GM19238 (cell line): ENCODE data around the gene GLRX2.
"Not testable (repeated sequence)": the region's sequence is repeated elsewhere in the genome, so short reads cannot be mapped to it uniquely, and the experiment has no call there.

Experiments used
- DNase-seq: peaks from one replicate; pipeline ENCODE4 v3.0.0; 2011; ENCODE audit warnings: low spot score; ENCODE audit not compliant: insufficient read length

Gene GLRX2, protein sequence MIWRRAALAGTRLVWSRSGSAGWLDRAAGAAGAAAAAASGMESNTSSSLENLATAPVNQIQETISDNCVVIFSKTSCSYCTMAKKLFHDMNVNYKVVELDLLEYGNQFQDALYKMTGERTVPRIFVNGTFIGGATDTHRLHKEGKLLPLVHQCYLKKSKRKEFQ

DNA sequence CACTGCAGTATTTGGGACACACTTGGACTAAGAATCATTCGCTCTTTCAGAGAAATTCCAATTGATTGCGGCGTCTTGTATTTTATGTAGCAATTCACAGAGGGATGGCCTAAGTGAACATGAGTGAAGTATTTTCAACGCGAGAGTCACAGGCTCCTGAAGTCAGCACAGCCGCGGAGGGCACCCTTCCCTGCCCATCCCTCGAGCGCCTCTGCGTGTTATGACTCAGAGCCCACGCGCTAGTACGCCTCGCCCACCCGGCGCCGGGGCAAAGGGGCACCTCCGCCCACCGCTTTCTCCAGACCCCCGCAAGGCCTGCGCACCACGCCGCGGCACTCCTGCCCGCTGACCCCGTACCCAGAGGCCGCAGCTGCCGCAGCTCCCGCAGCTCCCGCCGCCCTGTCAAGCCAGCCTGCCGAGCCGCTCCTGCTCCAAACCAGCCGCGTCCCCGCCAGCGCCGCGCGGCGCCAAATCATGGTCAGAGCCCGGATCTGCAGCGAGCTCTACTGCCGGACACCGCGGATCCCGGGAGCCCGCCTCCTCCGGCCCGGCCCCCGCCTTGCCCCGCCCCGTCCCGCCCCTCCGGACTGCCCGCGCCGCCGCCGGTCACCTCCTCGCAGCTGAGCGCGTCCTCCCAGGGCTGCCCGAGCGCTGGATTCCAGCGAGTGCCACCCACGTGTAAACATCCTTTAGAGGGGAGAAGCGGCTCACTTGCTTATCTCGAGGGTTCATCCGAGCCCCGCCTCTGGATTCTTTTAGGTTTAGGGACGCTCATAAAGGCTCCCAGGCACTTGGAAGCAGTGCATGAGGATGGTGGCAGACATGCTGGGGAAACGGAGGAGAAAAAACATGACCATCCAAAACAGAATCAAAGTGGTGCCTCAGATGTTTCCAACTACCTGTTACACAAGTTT, at the start of gene GLRX2:
GLRX2 (minus strand) TSS at position 508 of the 914 bp plus-strand sequence; CDS start at position 476, 32 bp downstream.
- DNase-seq: peak; percentile 82

DNA sequence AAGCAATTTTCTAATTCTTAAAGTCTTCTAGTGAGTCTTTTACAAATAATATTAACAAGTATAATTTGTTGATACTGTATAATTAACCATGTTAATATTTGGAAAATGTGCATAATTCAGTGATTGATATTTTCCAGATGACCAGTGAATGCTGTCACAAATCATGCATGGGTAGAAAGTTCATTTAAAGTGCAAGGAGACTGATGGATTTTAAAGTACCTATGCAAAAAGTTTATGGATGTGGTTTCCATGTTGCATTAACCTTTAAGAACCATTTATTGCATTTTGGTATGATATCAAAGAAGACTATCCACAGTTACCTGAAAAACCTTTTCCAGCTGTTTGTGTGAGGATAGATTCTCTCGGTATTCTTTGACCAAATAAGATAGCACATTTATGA, 39.8 kb upstream of the GLRX2 start:
- DNase-seq: no peak

DNA sequence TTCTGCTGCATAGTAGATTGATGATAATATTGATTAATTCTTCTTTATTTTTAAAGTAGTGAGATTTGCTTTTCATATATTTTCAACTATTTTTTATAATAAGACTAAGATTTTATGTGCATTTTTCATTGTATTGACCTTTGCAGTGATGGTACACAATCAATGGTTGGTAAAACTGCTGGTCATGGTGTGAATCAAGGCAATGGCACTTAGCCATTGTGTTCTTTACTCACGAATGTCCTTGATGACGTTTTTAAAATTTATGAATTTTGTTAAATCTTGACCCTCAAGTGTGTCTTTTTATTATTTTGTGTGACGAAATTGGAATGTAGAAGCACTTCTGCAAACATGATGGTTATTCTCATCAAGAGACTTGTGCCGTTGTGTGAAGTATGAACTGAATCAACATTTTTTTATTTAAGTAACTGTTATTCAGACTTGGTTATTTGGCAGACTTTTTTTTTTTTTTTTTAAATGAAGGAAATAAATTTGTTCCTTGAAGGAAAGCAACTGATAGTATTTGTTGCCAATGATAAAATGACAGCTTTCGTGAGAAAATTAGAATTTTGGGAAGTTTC, 39.2 kb upstream of the GLRX2 start:
- DNase-seq: no peak

DNA sequence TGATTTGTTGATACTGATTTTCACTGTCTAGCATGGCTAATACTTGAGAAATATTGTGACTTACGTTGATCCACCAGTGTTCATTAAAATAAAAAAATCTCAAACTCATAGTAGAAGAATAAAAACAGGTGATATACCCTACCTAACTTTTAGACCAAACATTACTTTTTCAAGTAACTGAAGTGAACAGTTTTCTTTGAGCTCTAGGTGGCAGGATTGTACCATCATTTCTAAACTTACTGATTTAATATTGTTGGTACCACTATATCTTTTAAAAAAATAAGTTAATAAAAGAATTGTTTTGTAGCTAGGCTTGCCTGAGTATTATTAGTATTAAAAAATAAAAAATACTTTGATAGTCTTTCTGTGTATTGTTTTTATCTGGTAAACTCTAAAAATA, 38.1 kb upstream of the GLRX2 start:
- no peak for DNase-seq

DNA sequence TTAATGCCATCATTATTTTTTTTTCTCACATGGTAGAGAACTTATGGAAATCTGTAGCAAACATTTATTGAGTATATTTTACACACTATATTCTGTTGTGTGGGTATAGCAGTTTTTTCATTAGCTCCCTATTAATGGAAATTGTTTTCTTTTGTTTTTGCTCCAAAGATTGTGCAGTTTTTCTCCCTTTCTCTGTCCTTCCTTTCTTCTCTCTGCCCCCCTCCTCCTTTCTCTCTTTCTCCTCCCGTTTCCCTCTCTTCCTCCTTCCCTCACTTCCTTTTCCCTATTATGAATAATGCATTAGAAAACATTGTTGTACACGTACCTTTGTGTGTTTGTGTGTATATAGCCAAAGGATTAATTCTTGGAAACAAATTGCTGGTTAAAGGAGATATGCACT, 37.2 kb upstream of the GLRX2 start:
- no peak for DNase-seq

DNA sequence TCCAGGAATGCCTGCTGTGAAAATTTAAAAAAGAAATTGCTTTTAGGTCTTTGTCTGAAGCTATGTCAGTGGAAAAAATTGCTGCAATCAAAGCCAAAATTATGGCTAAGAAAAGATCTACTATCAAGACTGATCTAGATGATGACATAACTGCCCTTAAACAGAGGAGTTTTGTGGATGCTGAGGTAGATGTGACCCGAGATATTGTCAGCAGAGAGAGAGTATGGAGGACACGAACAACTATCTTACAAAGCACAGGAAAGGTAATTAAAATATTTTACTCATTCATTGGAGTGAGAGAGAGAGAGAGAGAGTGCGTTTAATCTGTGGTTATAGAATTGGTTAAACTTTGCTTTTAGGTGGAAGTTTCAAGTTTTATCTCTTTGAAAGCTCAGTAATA, 36.6 kb upstream of the GLRX2 start:
- no peak for DNase-seq

DNA sequence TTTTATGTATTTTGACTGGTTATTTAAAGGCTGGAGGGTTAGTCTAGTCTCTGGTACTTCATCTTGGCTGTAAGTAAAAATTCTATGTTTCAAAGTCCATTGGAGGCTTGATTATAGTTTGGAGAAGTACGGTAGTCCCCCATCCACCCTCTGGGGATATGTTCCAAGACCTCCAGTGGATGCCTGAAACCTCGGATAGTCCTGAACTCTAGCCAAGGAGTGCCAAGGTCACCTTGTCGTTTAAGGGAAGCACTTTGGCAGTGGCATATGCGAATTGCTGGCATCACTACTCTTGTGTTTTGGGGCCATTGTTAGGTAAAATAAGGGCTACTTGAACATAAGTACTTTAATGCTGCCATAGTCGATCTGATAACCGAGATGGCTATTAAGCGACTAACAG, 35.0 kb upstream of the GLRX2 start:
- no peak for DNase-seq

DNA sequence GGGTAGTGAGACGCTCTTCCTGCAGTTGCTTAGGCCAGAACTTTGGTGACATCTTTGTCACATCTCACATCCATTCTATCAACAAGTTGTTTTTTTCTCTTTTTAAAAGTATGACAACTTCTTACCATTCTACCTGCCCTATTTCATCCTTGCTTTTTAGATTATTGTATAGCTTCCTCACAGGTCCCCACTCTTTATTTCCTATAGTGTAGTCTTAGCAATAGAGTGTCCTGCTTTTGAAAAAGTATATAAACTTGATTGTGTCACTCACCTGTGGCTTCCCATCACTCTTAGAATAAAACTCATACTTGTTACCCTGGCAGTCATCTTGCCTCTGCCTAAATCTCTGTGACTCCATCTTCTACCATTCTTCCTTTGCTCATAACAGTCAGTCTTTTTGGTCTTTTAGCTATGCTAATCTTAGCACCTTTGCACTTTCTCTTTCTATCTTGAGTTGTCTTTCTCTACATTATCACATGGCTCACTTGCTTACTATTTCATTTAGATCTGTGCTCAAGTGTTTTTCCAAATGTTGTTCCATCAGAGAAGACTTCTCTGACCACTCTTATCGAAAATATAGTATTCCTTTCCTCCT, 26.1 kb upstream of the GLRX2 start:
- DNase-seq: no peak

DNA sequence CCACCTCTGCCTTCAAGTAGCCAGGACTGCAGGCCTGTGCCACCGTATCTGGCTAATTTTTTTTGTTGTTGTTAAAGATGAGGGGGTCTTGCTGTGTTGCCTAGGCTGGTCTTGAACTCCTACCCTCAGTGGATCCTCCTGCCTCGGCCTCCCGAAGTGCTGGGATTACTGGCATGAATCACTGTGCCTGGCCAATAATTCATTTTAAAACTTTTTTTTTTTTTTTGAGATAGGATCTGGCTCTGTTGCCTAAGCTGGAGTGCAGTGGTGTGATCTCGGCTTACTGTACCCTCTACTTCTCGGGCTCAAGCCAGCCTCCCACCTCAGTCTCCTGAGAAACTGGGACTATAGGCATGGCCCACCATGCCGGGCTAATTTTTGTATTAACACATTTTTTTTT, 20.2 kb upstream of the GLRX2 start:
- DNase-seq: no peak

DNA sequence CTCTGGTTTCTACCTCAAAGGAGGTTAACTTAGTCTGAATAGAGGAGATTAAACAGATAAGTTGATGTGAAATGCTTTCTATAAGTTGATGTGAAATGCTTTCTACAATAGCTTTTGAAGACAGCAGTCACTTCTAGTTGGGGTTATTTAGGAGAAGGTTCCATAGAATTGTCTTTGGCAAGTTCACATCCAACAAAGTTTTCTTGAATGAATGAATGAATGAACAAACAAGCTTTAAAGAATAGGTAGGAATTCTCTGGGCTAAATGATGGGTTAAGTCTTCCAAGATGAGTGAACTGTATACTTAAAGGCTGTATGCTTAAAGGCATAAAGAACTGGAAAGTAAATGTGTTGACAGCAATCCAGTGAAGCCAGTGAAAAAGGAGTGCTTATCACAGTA, 18.5 kb upstream of the GLRX2 start:
- no peak for DNase-seq

DNA sequence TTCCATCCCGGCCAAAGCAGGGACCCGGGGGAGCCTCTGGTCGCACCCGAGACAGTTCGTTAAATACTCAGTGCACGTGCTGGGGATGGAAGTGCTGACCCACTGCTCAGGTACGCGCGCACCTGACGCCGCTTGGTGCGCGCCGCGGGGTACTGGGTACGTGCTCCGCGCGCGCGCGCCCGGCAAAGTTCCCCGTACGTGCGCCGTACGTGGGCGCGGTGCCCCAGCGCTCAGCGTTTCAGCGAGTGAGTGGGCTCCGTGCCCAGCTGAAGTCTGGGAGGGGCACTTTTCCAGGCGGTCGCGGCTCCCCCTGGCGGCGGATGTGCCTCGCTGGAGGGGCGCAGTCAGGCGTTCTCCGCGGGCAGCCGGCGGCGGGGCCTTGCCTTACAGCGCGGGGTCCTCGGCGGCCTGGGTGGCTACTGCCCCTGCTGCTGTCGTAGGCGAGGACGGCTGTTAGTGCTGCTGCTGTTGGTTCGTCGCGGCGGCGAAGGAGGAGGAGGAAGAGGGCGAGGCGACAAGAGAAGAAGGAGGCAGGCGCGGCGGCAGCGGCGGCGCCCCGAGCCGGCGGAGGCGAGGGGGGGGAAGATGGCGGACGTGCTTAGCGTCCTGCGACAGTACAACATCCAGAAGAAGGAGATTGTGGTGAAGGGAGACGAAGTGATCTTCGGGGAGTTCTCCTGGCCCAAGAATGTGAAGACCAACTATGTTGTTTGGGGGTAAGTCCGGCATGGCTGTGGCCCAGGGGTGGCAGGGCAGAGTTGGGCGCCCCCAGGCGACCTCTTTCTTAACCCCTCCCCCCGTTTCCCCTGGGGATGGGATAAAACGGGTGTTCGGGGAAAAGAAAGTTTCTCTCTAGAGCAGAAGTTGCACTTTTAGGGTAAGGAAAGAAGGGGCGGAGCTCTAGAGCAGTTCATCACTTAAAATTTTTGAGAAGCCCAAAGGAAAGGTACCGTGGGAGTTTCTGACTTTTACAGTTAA, 16.7 kb upstream of the GLRX2 start, which contains the start of gene CDC73:
CDC73 (plus strand) TSS at position 416 of the 978 bp plus-strand sequence; CDS start at position 586, 170 bp downstream.
- peak; percentile 90 for DNase-seq

DNA sequence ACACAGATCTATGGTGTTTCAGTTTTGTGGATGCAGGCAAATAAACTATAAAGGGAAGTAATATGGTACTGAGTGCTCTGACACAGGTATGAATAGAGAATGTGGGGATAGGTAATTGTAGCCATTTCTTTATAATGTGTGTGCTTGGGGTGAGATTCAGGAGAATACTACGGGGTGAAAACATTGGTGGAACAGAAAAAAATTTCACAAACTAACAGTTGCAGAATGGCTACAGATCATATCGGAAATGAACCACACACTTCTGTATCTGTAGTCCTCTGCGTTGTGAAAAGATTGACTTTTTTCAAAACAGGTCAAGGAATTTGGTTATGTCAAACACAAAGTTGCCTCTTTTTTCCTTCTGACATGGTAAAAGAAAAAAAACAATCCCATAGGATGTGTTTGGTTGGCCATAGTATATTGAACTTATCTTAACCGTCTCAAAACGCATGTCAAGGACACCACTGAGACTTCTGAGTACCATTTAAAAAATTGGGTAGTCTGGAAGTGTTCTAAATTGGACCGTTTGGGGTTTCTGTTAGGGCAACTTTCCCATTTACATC, 15.5 kb upstream of the GLRX2 start:
- DNase-seq: no peak

DNA sequence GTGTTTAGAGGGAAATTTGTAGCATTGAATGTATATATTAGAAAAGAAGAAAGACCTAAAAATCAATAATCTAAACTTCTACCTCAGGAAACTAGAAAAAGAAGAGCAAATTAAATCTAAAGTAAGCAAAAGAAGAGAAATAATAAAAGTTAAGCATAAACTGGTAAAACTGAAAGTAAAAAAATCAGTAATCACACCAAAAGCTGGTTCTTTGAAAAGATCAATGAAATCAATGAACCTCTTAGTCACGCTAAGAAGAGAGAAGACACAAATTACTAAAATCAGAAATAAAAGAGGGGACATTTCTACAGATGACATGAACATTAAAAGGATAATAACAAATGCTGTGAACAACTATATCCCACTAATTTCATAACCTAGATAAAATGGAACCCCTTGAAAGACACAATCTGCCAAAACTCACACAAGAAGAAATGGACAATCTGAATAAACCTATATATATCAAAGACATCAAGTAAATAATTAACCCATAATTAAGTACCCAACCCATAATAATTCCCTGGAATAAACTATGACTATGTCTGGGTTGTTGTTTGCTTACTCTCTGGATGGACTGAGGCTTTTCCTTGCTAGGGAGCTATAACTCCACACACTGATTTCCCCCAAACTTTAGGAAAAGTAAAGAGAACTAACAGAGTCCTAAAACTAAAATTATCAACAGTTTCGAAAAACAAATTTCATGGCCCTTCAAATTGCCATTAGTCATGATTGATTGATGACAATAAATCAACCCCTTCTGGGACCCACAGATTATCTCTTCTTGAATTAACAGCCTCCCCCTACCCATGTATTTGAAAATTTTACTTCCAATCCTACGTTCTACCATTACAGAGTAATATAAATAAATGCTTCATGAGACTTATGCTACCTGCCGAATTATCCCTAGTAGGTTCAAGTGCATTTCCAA, 13.9 kb upstream of the GLRX2 start:
- DNase-seq: no peak

DNA sequence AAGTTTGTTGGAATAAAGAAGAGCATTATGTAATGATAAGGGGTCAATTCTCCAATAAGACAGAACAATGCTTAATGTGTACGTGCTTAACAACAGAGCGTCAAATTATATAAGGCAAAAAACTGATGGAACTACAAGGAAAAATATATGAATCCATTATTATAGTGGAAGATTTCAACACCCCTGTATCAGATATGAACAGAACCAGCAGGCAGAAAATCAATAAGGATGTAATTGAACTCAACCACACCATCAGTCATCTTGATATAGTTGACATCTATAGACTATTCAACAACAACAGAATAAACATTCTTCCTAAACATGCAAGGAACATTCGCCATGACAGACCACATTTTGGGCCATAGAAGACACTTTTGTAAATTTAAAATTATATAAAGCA, 13.0 kb upstream of the GLRX2 start:
- DNase-seq: no peak

DNA sequence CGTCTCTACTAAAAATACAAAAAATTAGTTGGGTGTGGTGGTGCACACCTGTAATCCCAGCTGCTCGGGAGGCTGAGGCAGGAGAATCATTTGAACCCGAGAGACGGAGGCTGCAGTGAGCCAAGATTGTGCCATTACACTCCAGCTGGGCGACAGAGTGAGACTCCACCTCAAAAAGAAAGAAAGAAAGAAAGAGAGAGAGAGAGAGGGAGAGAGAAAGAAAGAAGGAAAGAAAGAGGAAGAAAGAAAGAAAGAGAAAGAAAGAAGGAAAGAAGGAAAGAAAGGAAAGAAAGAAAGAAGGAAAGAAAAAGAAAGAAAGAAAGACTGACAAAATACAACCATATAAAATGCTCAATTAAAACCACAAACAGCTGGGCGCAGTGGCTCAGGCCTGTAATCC, 12.0 kb upstream of the GLRX2 start:
- DNase-seq: not testable (repeated sequence)

DNA sequence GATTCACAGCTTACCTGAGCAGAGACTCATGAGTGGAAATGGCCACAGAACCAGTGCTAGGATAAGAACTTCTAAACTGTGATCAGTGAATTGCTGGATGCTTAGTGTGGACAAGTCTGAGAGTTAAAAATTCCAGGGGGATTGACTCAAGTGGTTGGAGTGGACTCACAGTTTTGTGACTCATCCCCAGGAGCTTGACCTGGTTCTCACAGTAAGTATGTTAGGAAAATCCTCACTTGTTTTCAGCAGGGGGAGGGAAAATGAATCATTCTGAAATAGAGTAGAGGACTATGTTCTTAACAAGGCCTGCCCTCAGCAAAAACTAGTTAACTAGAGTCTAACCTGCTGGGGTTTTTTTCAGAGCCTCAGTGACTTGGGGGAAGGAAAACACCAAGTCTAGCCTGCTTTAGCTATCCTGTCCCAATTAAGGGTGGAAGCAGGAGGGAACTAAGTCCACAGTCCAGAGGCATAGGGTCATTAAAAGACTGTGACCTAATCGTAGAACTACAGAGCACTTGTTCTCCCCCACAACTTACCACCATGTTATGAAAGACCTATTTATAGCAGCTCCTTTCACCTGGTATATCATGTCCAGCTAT, 10.5 kb upstream of the GLRX2 start:
- no peak for DNase-seq

DNA sequence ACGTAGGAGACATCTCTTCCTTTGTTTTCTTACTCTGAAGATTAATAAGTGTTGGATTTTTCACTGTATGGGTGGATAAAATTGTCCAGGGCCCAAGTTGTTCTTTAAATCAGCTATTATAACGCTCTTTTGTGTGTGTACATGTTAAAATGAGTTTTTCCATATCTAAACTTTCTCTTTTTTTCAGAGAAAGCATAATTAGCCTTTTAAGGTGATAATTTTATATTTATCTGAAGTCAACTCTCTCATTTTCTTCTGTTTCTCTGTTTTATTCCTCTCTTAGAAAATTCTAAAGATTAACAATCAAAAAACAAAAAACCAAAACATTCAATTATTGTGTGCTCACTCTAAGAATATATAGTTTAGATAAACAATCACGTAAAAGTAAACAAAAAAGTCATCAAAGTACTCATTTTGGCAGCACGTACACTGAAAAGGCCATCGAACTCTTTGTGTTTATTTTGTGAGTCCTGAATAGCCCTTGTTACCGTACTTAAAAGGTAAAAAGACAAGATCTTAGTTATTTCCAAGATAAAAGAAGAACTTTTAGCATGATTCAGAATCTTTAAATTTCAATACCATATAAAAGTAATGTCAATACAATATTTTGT, 9.4 kb upstream of the GLRX2 start:
- no peak for DNase-seq

DNA sequence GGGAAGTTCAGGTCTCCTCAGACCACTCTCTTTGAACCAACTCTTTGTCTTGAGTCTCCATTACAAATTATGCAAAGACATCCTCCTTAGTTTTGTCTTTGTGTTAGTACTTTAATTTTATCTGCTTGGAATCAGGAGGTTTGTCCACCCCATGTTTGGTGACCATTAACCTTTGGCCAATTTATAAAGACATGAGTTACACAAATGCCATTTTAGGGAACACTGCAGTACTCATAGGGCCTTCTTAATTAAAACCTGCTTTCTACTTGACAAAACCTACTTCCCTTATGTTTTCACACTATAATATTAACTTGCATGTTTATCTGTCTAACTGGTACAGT, 8.7 kb upstream of the GLRX2 start:
- DNase-seq: no peak
